ENCODE data around the gene OTOF.

DNA sequence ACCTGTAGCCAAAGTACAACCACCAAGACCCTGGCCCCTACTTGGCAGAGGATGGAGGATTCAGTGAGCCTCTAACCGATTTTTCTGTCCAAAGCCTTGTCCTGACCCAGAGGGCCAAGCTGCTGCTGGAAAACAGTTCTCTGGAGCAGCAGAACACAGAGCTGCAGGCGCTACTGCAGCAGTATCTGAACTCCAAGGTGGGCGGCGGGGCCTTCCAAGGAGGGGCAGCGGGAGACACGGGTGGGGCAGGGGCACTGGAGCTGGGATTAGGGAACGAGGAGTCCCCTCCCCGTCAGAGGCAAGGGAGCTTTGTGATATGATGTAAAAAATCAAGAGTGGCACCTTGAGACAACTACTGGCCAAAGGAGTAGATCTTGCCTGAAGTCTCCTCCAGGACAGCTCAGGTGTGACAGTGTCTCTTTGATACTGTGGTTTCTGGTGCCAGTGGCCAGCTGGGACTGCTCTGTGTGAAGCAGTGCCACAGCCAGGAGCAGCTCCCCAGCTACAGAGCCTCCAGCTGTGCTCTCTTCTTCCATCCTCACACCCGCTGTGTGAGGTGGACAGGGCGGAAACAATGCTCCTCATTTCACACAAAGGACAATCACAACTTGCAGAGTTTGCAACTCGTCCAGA lies 22.8 kb downstream of the OTOF start:
- TF ChIP-seq, protein P1, sequence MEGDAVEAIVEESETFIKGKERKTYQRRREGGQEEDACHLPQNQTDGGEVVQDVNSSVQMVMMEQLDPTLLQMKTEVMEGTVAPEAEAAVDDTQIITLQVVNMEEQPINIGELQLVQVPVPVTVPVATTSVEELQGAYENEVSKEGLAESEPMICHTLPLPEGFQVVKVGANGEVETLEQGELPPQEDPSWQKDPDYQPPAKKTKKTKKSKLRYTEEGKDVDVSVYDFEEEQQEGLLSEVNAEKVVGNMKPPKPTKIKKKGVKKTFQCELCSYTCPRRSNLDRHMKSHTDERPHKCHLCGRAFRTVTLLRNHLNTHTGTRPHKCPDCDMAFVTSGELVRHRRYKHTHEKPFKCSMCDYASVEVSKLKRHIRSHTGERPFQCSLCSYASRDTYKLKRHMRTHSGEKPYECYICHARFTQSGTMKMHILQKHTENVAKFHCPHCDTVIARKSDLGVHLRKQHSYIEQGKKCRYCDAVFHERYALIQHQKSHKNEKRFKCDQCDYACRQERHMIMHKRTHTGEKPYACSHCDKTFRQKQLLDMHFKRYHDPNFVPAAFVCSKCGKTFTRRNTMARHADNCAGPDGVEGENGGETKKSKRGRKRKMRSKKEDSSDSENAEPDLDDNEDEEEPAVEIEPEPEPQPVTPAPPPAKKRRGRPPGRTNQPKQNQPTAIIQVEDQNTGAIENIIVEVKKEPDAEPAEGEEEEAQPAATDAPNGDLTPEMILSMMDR (conservative IDR thresholded peaks at IDR 0.05), result no peak
- no peak for TF ChIP-seq ZFX (IDR thresholded peaks at IDR 0.05)

Data from C4-2B (cell line).